ENCODE measurements around the gene SLC2A14.

DNA sequence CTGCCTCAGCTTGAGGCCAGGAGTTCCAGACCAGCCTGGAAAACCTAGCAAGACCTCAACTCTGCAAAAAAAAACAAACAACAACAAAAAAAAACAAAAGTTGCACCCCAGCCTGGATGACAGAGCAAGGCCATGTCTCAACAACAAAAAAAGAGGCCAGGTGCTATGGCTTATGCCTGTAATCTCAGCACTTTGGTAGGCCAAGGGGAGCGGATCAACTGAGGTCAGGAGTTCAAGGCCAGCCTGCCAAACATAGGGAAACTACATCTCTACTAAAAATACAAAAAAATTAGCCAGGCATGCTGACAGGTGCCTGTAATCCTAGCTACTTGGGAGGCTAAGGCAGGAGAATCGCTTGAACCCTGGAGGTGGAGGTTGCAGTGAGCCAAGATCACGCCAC lies 6.5 kb upstream of the SLC2A14 start:
- TF ChIP-seq, protein P1, sequence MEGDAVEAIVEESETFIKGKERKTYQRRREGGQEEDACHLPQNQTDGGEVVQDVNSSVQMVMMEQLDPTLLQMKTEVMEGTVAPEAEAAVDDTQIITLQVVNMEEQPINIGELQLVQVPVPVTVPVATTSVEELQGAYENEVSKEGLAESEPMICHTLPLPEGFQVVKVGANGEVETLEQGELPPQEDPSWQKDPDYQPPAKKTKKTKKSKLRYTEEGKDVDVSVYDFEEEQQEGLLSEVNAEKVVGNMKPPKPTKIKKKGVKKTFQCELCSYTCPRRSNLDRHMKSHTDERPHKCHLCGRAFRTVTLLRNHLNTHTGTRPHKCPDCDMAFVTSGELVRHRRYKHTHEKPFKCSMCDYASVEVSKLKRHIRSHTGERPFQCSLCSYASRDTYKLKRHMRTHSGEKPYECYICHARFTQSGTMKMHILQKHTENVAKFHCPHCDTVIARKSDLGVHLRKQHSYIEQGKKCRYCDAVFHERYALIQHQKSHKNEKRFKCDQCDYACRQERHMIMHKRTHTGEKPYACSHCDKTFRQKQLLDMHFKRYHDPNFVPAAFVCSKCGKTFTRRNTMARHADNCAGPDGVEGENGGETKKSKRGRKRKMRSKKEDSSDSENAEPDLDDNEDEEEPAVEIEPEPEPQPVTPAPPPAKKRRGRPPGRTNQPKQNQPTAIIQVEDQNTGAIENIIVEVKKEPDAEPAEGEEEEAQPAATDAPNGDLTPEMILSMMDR (IDR thresholded peaks at IDR 0.05; ENCODE audit: insufficient read depth, low read length, poor library complexity, severe bottlenecking): no peak
- TF ChIP-seq EZH2phosphoT487 (conservative IDR thresholded peaks at IDR 0.05; ENCODE audit: low read length): no peak
